DND-41 (cell line): ENCODE measurements around the gene RNF152.

ENCODE experiments used
- ATAC-seq: fragments of 200-7000 bp; cut with Tn5 transposase; 3 replicates; pipeline ENCODE4 v1.9.1; 2021; ENCODE audit warnings: low read depth; ENCODE audit not compliant: insufficient read depth
- DNase-seq: peaks from one replicate; pipeline ENCODE4 v3.0.0-alpha.2; 2020
- H2AFZ ChIP-seq: 2 replicates; pipeline ENCODE4 v1.6.0; 2012; ENCODE audit warnings: low read depth, low read length
- H3K27ac ChIP-seq: 2 replicates; pipeline ENCODE4 v1.5.1; 2012; ENCODE audit warnings: low read length, inconsistent platforms
- H3K27me3 ChIP-seq: fragments of 200-600 bp; sonication (generic); 2 replicates; pipeline ENCODE4 v1.6.0; 2012; ENCODE audit warnings: low read length, mild to moderate bottlenecking, inconsistent platforms; ENCODE audit not compliant: insufficient read depth, poor library complexity
- H3K36me3 ChIP-seq: 2 replicates; pipeline ENCODE4 v1.5.1; 2012; ENCODE audit warnings: low read length, inconsistent platforms; ENCODE audit not compliant: insufficient read depth
- H3K4me1 ChIP-seq: 2 replicates; pipeline ENCODE4 v1.5.1; 2012; ENCODE audit warnings: mild to moderate bottlenecking, low read length; ENCODE audit not compliant: insufficient read depth
- H3K4me2 ChIP-seq: 2 replicates; pipeline ENCODE4 v1.6.0; 2012; ENCODE audit warnings: mild to moderate bottlenecking, moderate library complexity, low read length, inconsistent platforms; ENCODE audit not compliant: insufficient read depth
- H3K4me3 ChIP-seq, 2 experiments: fragments of 200-600 bp in 1 of 2; shearing (Covaris generic) in 1 of 2; 2 replicates each; pipeline ENCODE4 v1.5.1; 2012 to 2016; ENCODE audit warnings: inconsistent platforms in 2 of 2, low read length in 2 of 2, mild to moderate bottlenecking in 2 of 2, low read depth in 1 of 2, moderate library complexity in 1 of 2
- H3K79me2 ChIP-seq: 2 replicates; pipeline ENCODE4 v1.6.0; 2012; ENCODE audit warnings: low read length, inconsistent platforms; ENCODE audit not compliant: insufficient read depth
- H3K9ac ChIP-seq: 2 replicates; pipeline ENCODE4 v1.6.0; 2012; ENCODE audit warnings: low read depth, mild to moderate bottlenecking, inconsistent platforms, low read length, moderate library complexity
- H3K9me3 ChIP-seq: 2 replicates; pipeline ENCODE4 v1.5.1; 2012; ENCODE audit warnings: low read length, moderate library complexity, mild to moderate bottlenecking, inconsistent platforms; ENCODE audit not compliant: insufficient read depth, severe bottlenecking
- H4K20me1 ChIP-seq: 2 replicates; pipeline ENCODE4 v1.6.0; 2012; ENCODE audit warnings: low read length; ENCODE audit not compliant: insufficient read depth
- CTCF ChIP-seq: IDR thresholded peaks from 2 replicates; pipeline ENCODE4 v1.5.1; 2012; ENCODE audit warnings: borderline replicate concordance, low read length, moderate library complexity, mild to moderate bottlenecking; ENCODE audit not compliant: poor library complexity, severe bottlenecking; ENCODE audit errors: extremely low read depth
- EZH2 ChIP-seq: IDR thresholded peaks from 3 replicates; pipeline ENCODE4 v1.6.1; 2012; ENCODE audit warnings: borderline replicate concordance, low read depth, mild to moderate bottlenecking, moderate library complexity, low read length, inconsistent platforms; ENCODE audit not compliant: severe bottlenecking

Gene RNF152

GRCh38 chr18:61892683-61893308, at the start of gene RNF152:
TSS of gene RNF152 (minus strand) at chr18:61893007. CDS start at chr18:61816463, 76,544 bp downstream.
- H3K9me3 ChIP-seq, result no peaks in the 10 kb centered on the region
- H3K36me3 ChIP-seq, result peaks cover 4% of the 10 kb centered on the region
- peaks cover 31% of the 10 kb centered on the region for H3K4me1 ChIP-seq
- peaks cover 9% of the 10 kb centered on the region; the same call in 1 of the 2 replicates for H3K79me2 ChIP-seq
- TF ChIP-seq CTCF, result peak; percentile 24
- TF ChIP-seq EZH2, result no peak
- peak within 1 kb of the TSS; percentile 91 for H3K4me2 ChIP-seq
- DNase-seq (peak; percentile 11), ATAC-seq (no peak)
- peak within 1 kb of the TSS; percentile 49 for H3K27ac ChIP-seq
- peaks cover 3% of the 10 kb centered on the region; the same call in 1 of the 2 replicates for H4K20me1 ChIP-seq
- peak within 1 kb of the TSS; percentile 68 for H2AFZ ChIP-seq
- H3K9ac ChIP-seq, result peak within 1 kb of the TSS; percentile 77
- H3K27me3 ChIP-seq, result peaks cover 5% of the 10 kb centered on the region
- H3K4me3 ChIP-seq, result peak within 1 kb of the TSS; percentile 58 to 77; a peak in 3 of 4 replicates

GRCh38 chr18:61941948-61942471, 49.2 kb upstream of the RNF152 start:
- Histone ChIP-seq H3K4me2 (peak overlapping the region; percentile 1; the same call in 1 of the 2 replicates), H3K9me3 (peaks cover 2% of the 10 kb centered on the region), H3K27ac (no peak overlapping the region), H3K4me3 (no peak overlapping the region), H3K4me1 (peaks cover 8% of the 10 kb centered on the region), H2AFZ (peak overlapping the region; percentile 42; the same call in 1 of the 2 replicates), H3K36me3 (no peaks in the 10 kb centered on the region), H3K79me2 (no peaks in the 10 kb centered on the region), H3K27me3 (no peaks in the 10 kb centered on the region), H3K9ac (no peak overlapping the region), H4K20me1 (no peaks in the 10 kb centered on the region)
- no peak for TF ChIP-seq EZH2
- TF ChIP-seq CTCF, result no peak
- DNase-seq (no peak), ATAC-seq (peak; percentile 35; the same call in 1 of the 3 replicates)

GRCh38 chr18:61939046-61939674, 46.4 kb upstream of the RNF152 start:
- H3K27me3 ChIP-seq, result peaks cover 3% of the 10 kb centered on the region
- ATAC-seq, result no peak

More at GRCh38 chr18:61939046-61939674, 46.4 kb upstream of the RNF152 start:
- Histone ChIP-seq H3K9ac (no peak overlapping the region), H3K4me3 (no peak overlapping the region), H3K36me3 (no peaks in the 10 kb centered on the region), H3K9me3 (peaks cover 2% of the 10 kb centered on the region), H3K4me2 (no peak overlapping the region), H3K4me1 (peaks cover 8% of the 10 kb centered on the region), H3K27ac (no peak overlapping the region), H4K20me1 (no peaks in the 10 kb centered on the region), H3K79me2 (no peaks in the 10 kb centered on the region), H2AFZ (no peak overlapping the region)
- DNase-seq, result no peak
- TF ChIP-seq EZH2 (no peak), CTCF (no peak)
